CD4-positive, CD25-positive, alpha-beta regulatory T cell (primary cell): ENCODE measurements around the gene PAAF1. TPM values are rescaled to one million over a fixed set of nuclear protein-coding genes. Genes with fewer than 3 reads are reported as not detected.

Experiments
- ATAC-seq, 2 donors: fragments of 150-1000 bp; cut with Tn5 transposase; one replicate each; pipeline ENCODE4 v1.10.0; 2021; ENCODE audit warnings: low read depth in 2 of 2, moderate number of reproducible peaks in 2 of 2, moderate library complexity in 1 of 2
- DNase-seq, 3 donors: peaks; one replicate each; pipeline versions ENCODE4 v3.0.0 to v3.0.0-alpha.2; 2012 to 2022; ENCODE audit warnings: mixed read lengths in 1 of 3
- H3K27ac ChIP-seq: one replicate; pipeline ENCODE4 v1.7.0; 2013; ENCODE audit warnings: mild to moderate bottlenecking, low read length; ENCODE audit not compliant: insufficient read depth, poor library complexity, severe bottlenecking
- H3K27me3 ChIP-seq: one replicate; pipeline ENCODE4 v1.7.0; 2013; ENCODE audit warnings: low read length; ENCODE audit not compliant: control insufficient read depth, insufficient read depth
- H3K36me3 ChIP-seq: one replicate; pipeline ENCODE4 v1.7.0; 2013; ENCODE audit warnings: mild to moderate bottlenecking, low read length, moderate library complexity; ENCODE audit not compliant: control insufficient read depth, insufficient read depth
- H3K4me1 ChIP-seq: 2 replicates; pipeline ENCODE4 v1.7.0; 2013; ENCODE audit warnings: mild to moderate bottlenecking, low read length; ENCODE audit not compliant: insufficient read depth, control insufficient read depth, poor library complexity, severe bottlenecking
- H3K4me3 ChIP-seq: one replicate; pipeline ENCODE4 v1.7.0; 2013; ENCODE audit warnings: low read depth, mild to moderate bottlenecking, low read length, moderate library complexity
- H3K9me3 ChIP-seq, 2 experiments: 1 replicate in 1 of 2; 2 replicates in 1 of 2; pipeline ENCODE4 v1.7.0; 2013; ENCODE audit warnings: low read length in 2 of 2, mild to moderate bottlenecking in 1 of 2, moderate library complexity in 1 of 2; ENCODE audit not compliant: control insufficient read depth in 2 of 2
- H3K27ac Mint-ChIP-seq, 3 donors: one replicate each; pipeline ENCODE4 v1.8.0; 2020 to 2022; ENCODE audit warnings: mild to moderate bottlenecking in 3 of 3, mixed read lengths in 3 of 3, moderate library complexity in 2 of 3
- H3K27me3 Mint-ChIP-seq: one replicate; pipeline ENCODE4 v1.8.0; 2022; ENCODE audit warnings: mild to moderate bottlenecking, mixed read lengths
- H3K36me3 Mint-ChIP-seq: one replicate; pipeline ENCODE4 v1.8.0; 2020; ENCODE audit warnings: mixed read lengths
- H3K4me1 Mint-ChIP-seq, 4 donors: one replicate each; pipeline ENCODE4 v1.8.0; 2020 to 2022; ENCODE audit warnings: mixed read lengths in 4 of 4, mild to moderate bottlenecking in 1 of 4
- H3K4me3 Mint-ChIP-seq, 4 donors: one replicate each; pipeline ENCODE4 v1.8.0; 2020 to 2022; ENCODE audit warnings: mild to moderate bottlenecking in 4 of 4, mixed read lengths in 4 of 4, moderate library complexity in 3 of 4
- H3K9me3 Mint-ChIP-seq, 7 donors: one replicate each; pipeline ENCODE4 v1.8.0; 2020 to 2022; ENCODE audit warnings: mixed read lengths in 7 of 7, mild to moderate bottlenecking in 3 of 7, moderate library complexity in 2 of 7
- polyA plus RNA-seq, 4 donors: library from polyadenylated mRNA; unstranded; fragments of 300-500 nt; fragmentation: Illumina TruSeq; gene quantifications; one replicate each; pipeline ENCODE4 v1.2.3, GENCODE V29; 2021
- total RNA-seq: library from RNA; stranded (reverse); gene quantifications from one replicate; pipeline ENCODE4 v1.2.3, GENCODE V29; 2022

The PAAF1 gene
- total and polyA plus RNA-seq, 5 donors from 2014 or later, result 13.7 to 28.2 (median 26.5) TPM

- Mint-ChIP-seq H3K27ac (no peak overlapping the region), H3K27me3 (no peaks in the 10 kb centered on the region), H3K4me3 (no peak overlapping the region), H3K36me3 (peaks cover 28% of the 10 kb centered on the region), H3K4me1 (peaks cover 9 to 12% (median 12%) of the 10 kb centered on the region in 4 donors), H3K9me3 (no peaks in the 10 kb centered on the region)
- H3K4me3 ChIP-seq, result no peak overlapping the region
- no peak for DNase-seq
- no peaks in the 10 kb centered on the region for H3K4me1 ChIP-seq
- no peak for ATAC-seq
- H3K9me3 ChIP-seq, result no peaks in the 10 kb centered on the region
- H3K36me3 ChIP-seq, result peaks cover 47% of the 10 kb centered on the region
- no peaks in the 10 kb centered on the region for H3K27me3 ChIP-seq
- no peak overlapping the region for H3K27ac ChIP-seq
Observed at GRCh38 chr11:73889019-73889418, 12.2 kb downstream of the PAAF1 start.

- H3K9me3 Mint-ChIP-seq, result no peaks in the 10 kb centered on the region
- peaks cover 9 to 12% (median 12%) of the 10 kb centered on the region in 4 donors for H3K4me1 Mint-ChIP-seq
- H3K27me3 Mint-ChIP-seq, result no peaks in the 10 kb centered on the region
- Histone ChIP-seq H3K9me3 (no peaks in the 10 kb centered on the region), H3K4me3 (no peak overlapping the region), H3K27ac (no peak overlapping the region), H3K36me3 (peaks cover 47% of the 10 kb centered on the region), H3K4me1 (no peaks in the 10 kb centered on the region), H3K27me3 (no peaks in the 10 kb centered on the region)
- H3K27ac Mint-ChIP-seq, result peak overlapping the region in 1 of 3 donors; percentile 38
- no peak for ATAC-seq
- H3K4me3 Mint-ChIP-seq, result no peak overlapping the region
- peaks cover 28% of the 10 kb centered on the region for H3K36me3 Mint-ChIP-seq
- no peak for DNase-seq
Observed at GRCh38 chr11:73889536-73889935, 12.7 kb downstream of the PAAF1 start.

GRCh38 chr11:73893041-73893440, 16.2 kb downstream of the PAAF1 start:
- Histone ChIP-seq H3K27ac (no peak overlapping the region), H3K27me3 (no peaks in the 10 kb centered on the region), H3K36me3 (peaks cover 36% of the 10 kb centered on the region), H3K9me3 (no peaks in the 10 kb centered on the region), H3K4me3 (no peak overlapping the region), H3K4me1 (no peaks in the 10 kb centered on the region)
- no peaks in the 10 kb centered on the region for H3K27me3 Mint-ChIP-seq
- DNase-seq, result no peak
- H3K36me3 Mint-ChIP-seq, result peaks cover 20% of the 10 kb centered on the region
- no peak overlapping the region for H3K27ac Mint-ChIP-seq
- no peak for ATAC-seq
- H3K9me3 Mint-ChIP-seq, result no peaks in the 10 kb centered on the region
- H3K4me1 Mint-ChIP-seq, result peaks cover 0 to 12% (median 0%) of the 10 kb centered on the region in 4 donors
- H3K4me3 Mint-ChIP-seq, result no peak overlapping the region

- H3K27me3 Mint-ChIP-seq, result no peaks in the 10 kb centered on the region
- H3K27ac ChIP-seq, result no peak overlapping the region
- H3K4me1 ChIP-seq, result no peaks in the 10 kb centered on the region
- ATAC-seq, result no peak
- H3K9me3 ChIP-seq, result no peaks in the 10 kb centered on the region
- peak overlapping the region in 1 of 3 donors; percentile 45 for H3K27ac Mint-ChIP-seq
- H3K36me3 ChIP-seq, result peaks cover 31% of the 10 kb centered on the region
- peaks cover 0 to 7% (median 0%) of the 10 kb centered on the region in 4 donors for H3K4me1 Mint-ChIP-seq
- H3K27me3 ChIP-seq, result no peaks in the 10 kb centered on the region
- no peaks in the 10 kb centered on the region for H3K9me3 Mint-ChIP-seq
- DNase-seq, result no peak
- H3K36me3 Mint-ChIP-seq, result peaks cover 20% of the 10 kb centered on the region
- H3K4me3 Mint-ChIP-seq, result no peak overlapping the region
- no peak overlapping the region for H3K4me3 ChIP-seq
Observed at GRCh38 chr11:73894725-73895335, 18.0 kb downstream of the PAAF1 start.

GRCh38 chr11:73902303-73902702, 25.5 kb downstream of the PAAF1 start:
- DNase-seq (no peak), ATAC-seq (no peak)
- Mint-ChIP-seq H3K27me3 (no peaks in the 10 kb centered on the region), H3K9me3 (no peaks in the 10 kb centered on the region), H3K4me1 (peaks cover 0 to 4% (median 0%) of the 10 kb centered on the region in 4 donors), H3K36me3 (peaks cover 33% of the 10 kb centered on the region), H3K4me3 (no peak overlapping the region), H3K27ac (peak overlapping the region in 1 of 3 donors; percentile 67)
- H3K36me3 ChIP-seq, result peaks cover 25% of the 10 kb centered on the region
- no peaks in the 10 kb centered on the region for H3K27me3 ChIP-seq
- H3K4me1 ChIP-seq, result no peaks in the 10 kb centered on the region
- H3K27ac ChIP-seq, result no peak overlapping the region
- H3K9me3 ChIP-seq, result no peaks in the 10 kb centered on the region
- no peak overlapping the region for H3K4me3 ChIP-seq

- ATAC-seq, result peak in 1 of 2 donors; percentile 22
- Histone ChIP-seq H3K27me3 (no peaks in the 10 kb centered on the region), H3K27ac (no peak overlapping the region), H3K9me3 (no peaks in the 10 kb centered on the region), H3K36me3 (peaks cover 37% of the 10 kb centered on the region), H3K4me1 (no peaks in the 10 kb centered on the region), H3K4me3 (no peak overlapping the region)
- H3K4me3 Mint-ChIP-seq, result no peak overlapping the region
- H3K27ac Mint-ChIP-seq, result no peak overlapping the region
- no peaks in the 10 kb centered on the region for H3K9me3 Mint-ChIP-seq
- no peak for DNase-seq
- H3K36me3 Mint-ChIP-seq, result peaks cover 29% of the 10 kb centered on the region
- H3K4me1 Mint-ChIP-seq, result peaks cover 0 to 9% (median 3%) of the 10 kb centered on the region in 4 donors
- H3K27me3 Mint-ChIP-seq, result no peaks in the 10 kb centered on the region
Observed at GRCh38 chr11:73907191-73907590, 30.4 kb downstream of the PAAF1 start.

- peaks cover 58% of the 10 kb centered on the region for H3K36me3 ChIP-seq
- H3K4me1 ChIP-seq, result no peaks in the 10 kb centered on the region
- H3K27me3 Mint-ChIP-seq, result no peaks in the 10 kb centered on the region
- no peaks in the 10 kb centered on the region for H3K9me3 Mint-ChIP-seq
- H3K4me1 Mint-ChIP-seq, result peaks cover 0 to 10% (median 3%) of the 10 kb centered on the region in 4 donors
- no peak overlapping the region for H3K4me3 ChIP-seq
- no peak overlapping the region for H3K27ac Mint-ChIP-seq
- no peaks in the 10 kb centered on the region for H3K27me3 ChIP-seq
- H3K36me3 Mint-ChIP-seq, result peaks cover 39% of the 10 kb centered on the region
- no peak for ATAC-seq
- DNase-seq, result no peak
- H3K4me3 Mint-ChIP-seq, result no peak overlapping the region
- H3K9me3 ChIP-seq, result no peaks in the 10 kb centered on the region
- H3K27ac ChIP-seq, result no peak overlapping the region
Observed at GRCh38 chr11:73912026-73912425, 35.2 kb downstream of the PAAF1 start.

- H3K27ac ChIP-seq, result no peak overlapping the region
- peaks cover 69% of the 10 kb centered on the region for H3K36me3 ChIP-seq
- H3K27me3 ChIP-seq, result no peaks in the 10 kb centered on the region
- H3K9me3 Mint-ChIP-seq, result no peaks in the 10 kb centered on the region
- no peaks in the 10 kb centered on the region for H3K4me1 ChIP-seq
- no peaks in the 10 kb centered on the region for H3K9me3 ChIP-seq
- no peak overlapping the region for H3K4me3 Mint-ChIP-seq
- H3K4me1 Mint-ChIP-seq, result peaks cover 0 to 10% (median 2%) of the 10 kb centered on the region in 4 donors
- ATAC-seq (no peak), DNase-seq (no peak)
- H3K27me3 Mint-ChIP-seq, result no peaks in the 10 kb centered on the region
- peak overlapping the region in 1 of 3 donors; percentile 56 for H3K27ac Mint-ChIP-seq
- peaks cover 44% of the 10 kb centered on the region for H3K36me3 Mint-ChIP-seq
- H3K4me3 ChIP-seq, result no peak overlapping the region
Observed at GRCh38 chr11:73913472-73913871, 36.7 kb downstream of the PAAF1 start.
